GM18498 (cell line): Measurements from ENCODE around the gene BRDT.
"Not testable (repeated sequence)": the region's sequence is repeated elsewhere in the genome, so short reads cannot be mapped to it uniquely, and the experiment has no call there.

Source experiments
- ATAC-seq: cut with Tn5 transposase; IDR thresholded peaks from one replicate; pipeline ENCODE4 v1.9.1; 2021; ENCODE audit warnings: mild to moderate bottlenecking, moderate library complexity; ENCODE audit not compliant: unreplicated experiment

The BRDT gene

GRCh38 chr1:91981996-91982609, 32.9 kb downstream of the BRDT start:
- ATAC-seq = no peak

GRCh38 chr1:91993256-91993655, 44.1 kb downstream of the BRDT start:
- no peak for ATAC-seq

GRCh38 chr1:91997607-91998195, 48.5 kb downstream of the BRDT start:
- ATAC-seq = no peak

GRCh38 chr1:92004129-92004528, 54.9 kb downstream of the BRDT start:
- ATAC-seq = no peak

- no peak for ATAC-seq
Observed at GRCh38 chr1:92013923-92014322, 64.7 kb downstream of the BRDT start.

GRCh38 chr1:92016720-92017316, 67.6 kb downstream of the BRDT start:
- ATAC-seq = no peak

GRCh38 chr1:92017656-92018055, 68.5 kb downstream of the BRDT start:
- no peak for ATAC-seq

GRCh38 chr1:92026042-92026441, 76.8 kb downstream of the BRDT start:
- ATAC-seq = not testable (repeated sequence)

GRCh38 chr1:92026806-92027205, 77.6 kb downstream of the BRDT start:
- ATAC-seq = no peak

- ATAC-seq = no peak
Observed at GRCh38 chr1:92029241-92029922, 80.2 kb downstream of the BRDT start.

- no peak for ATAC-seq
Observed at GRCh38 chr1:92030656-92031107, 81.5 kb downstream of the BRDT start.

- no peak for ATAC-seq
Observed at GRCh38 chr1:92031281-92032110, 82.3 kb downstream of the BRDT start.

GRCh38 chr1:92037400-92037799, 88.2 kb downstream of the BRDT start:
- no peak for ATAC-seq

- no peak for ATAC-seq
Observed at GRCh38 chr1:92038695-92039346, 89.6 kb downstream of the BRDT start.

GRCh38 chr1:92040971-92041370, 91.8 kb downstream of the BRDT start:
- ATAC-seq = no peak

- no peak for ATAC-seq
Observed at GRCh38 chr1:92043621-92044020, 94.4 kb downstream of the BRDT start.

GRCh38 chr1:92045766-92046495, 96.7 kb downstream of the BRDT start:
- ATAC-seq = no peak

- no peak for ATAC-seq
Observed at GRCh38 chr1:92051948-92052347, 102.7 kb downstream of the BRDT start.
